Stomach smooth muscle (tissue), 2 donors: ENCODE results near the gene COA1.
"Not testable (repeated sequence)": the region's sequence is repeated elsewhere in the genome, so short reads cannot be mapped to it uniquely, and the experiment has no call there.

ENCODE experiments used
- H3K27ac ChIP-seq: one replicate; pipeline ENCODE4 v1.7.0; 2013; ENCODE audit warnings: mild to moderate bottlenecking, low read length, inconsistent platforms
- H3K27me3 ChIP-seq, 2 donors: one replicate each; pipeline ENCODE4 v1.7.0; 2013; ENCODE audit warnings: low read length in 2 of 2; ENCODE audit not compliant: insufficient read depth in 2 of 2, control insufficient read depth in 1 of 2
- H3K36me3 ChIP-seq, 2 donors: one replicate each; pipeline ENCODE4 v1.7.0; 2013; ENCODE audit warnings: low read length in 2 of 2; ENCODE audit not compliant: control insufficient read depth in 2 of 2, insufficient read depth in 2 of 2
- H3K4me1 ChIP-seq: one replicate; pipeline ENCODE4 v1.7.0; 2013; ENCODE audit warnings: low read length; ENCODE audit not compliant: control insufficient read depth, insufficient read depth
- H3K4me3 ChIP-seq, 2 donors: one replicate each; pipeline ENCODE4 v1.7.0; 2013; ENCODE audit warnings: low read length in 2 of 2
- H3K9ac ChIP-seq, 2 donors: one replicate each; pipeline ENCODE4 v1.7.0; 2013; ENCODE audit warnings: low read length in 2 of 2, mild to moderate bottlenecking in 1 of 2
- H3K9me3 ChIP-seq, 2 donors: one replicate each; pipeline ENCODE4 v1.7.0; 2013; ENCODE audit warnings: low read length in 2 of 2; ENCODE audit not compliant: control insufficient read depth in 2 of 2
- donor health status: healthy.
- donor health status: Pancreatic carcinoma.

The COA1 gene

DNA sequence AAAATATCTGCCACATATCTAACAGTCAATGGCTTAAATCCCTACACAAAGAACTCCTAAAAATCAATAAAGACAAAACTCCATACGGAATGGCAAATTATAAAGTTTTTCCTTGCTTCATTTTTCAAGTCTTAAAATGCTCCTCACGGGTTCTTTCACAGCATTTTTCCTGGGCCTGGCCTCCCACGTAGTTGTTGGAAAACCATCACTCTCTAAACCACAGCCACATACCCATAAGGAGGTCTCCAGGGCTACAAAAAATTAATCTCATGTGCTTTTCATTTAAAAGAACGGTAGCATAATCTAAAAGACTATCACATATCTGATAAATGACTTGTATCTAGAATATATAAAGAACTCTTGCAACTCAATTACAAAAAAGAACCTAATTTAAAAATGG lies 2.9 kb downstream of the COA1 start:
- Histone ChIP-seq H3K36me3 (no peaks in the 10 kb centered on the region), H3K4me1 (peaks cover 3% of the 10 kb centered on the region), H3K9me3 (no peaks in the 10 kb centered on the region), H3K9ac (no peak overlapping the region), H3K27ac (no peak overlapping the region), H3K27me3 (no peaks in the 10 kb centered on the region), H3K4me3 (no peak overlapping the region)

DNA sequence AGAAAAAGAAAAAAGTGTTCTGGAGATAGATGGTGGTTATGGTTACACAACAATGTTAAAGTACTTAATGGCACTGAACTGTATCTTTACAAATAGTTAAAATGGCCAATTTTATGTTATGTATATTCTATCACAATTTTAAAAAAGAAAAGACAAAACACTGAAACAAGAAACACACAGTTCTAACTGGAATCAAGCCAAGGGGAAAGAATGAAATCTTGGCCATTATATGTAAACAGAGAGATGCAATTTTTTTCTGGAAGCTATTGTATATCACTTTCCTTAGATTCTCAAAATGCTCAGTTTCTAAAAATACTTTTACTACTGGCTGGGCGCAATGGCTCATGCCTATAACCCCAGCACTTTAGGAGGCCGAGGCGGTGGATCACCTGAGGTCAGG lies 4.1 kb downstream of the COA1 start:
- Histone ChIP-seq H3K9ac (no peak overlapping the region), H3K27ac (no peak overlapping the region), H3K27me3 (no peaks in the 10 kb centered on the region), H3K4me3 (no peak overlapping the region), H3K36me3 (no peaks in the 10 kb centered on the region), H3K9me3 (no peaks in the 10 kb centered on the region), H3K4me1 (peaks cover 3% of the 10 kb centered on the region)

DNA sequence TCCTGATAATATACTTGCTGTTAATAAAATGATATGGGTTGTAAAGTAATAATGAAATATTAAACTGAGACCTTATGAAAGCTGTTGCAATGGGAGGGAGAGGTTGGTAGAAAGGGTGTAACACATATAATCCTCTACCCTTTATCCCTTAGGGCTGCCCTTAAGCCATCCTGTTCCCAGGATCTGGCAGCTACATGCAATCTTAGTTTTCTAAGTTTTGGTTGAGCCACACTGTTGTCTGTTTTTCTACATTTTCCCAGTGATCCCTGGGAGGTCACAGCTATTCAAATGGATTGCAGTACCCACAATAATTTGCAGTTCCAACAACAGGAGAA lies 6.3 kb downstream of the COA1 start:
- H3K27ac ChIP-seq, result no peak overlapping the region

DNA sequence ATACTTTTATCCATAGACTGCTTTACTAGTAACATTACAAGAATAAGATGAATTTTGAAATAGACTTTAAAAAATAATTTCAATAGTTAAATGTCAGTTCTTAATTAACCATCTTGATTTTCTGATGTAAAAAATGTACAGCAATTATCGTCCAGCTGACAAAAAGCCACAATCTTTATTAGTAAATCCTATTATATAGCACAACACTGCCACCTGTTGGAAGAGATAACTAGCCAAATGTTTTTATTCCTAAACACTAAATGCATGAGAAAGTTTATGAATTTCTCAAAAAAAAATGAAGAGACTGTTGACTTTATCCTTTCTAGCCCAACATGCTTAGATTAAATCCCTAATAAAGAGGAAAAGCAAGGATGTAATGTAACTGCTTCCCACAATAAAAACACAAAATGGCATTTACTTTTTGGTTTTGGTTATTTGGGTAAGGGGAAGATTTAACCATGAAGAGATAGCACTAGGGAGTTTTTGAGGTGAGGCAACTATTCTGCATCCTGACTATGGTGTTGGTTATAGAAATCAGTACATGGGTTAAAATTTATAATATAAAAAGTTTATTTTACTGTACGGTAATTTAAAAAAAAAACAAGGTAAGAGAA lies 8.0 kb downstream of the COA1 start:
- Histone ChIP-seq H3K9ac (no peak overlapping the region), H3K4me1 (no peaks in the 10 kb centered on the region), H3K27me3 (no peaks in the 10 kb centered on the region), H3K27ac (no peak overlapping the region), H3K9me3 (no peaks in the 10 kb centered on the region), H3K36me3 (no peaks in the 10 kb centered on the region), H3K4me3 (no peak overlapping the region)

More for the DNA sequence above, 6.3 kb downstream of the COA1 start:
- H3K4me3 ChIP-seq, result no peak overlapping the region
- H3K36me3 ChIP-seq, result no peaks in the 10 kb centered on the region
- H3K9me3 ChIP-seq, result no peaks in the 10 kb centered on the region
- H3K9ac ChIP-seq, result no peak overlapping the region
- H3K4me1 ChIP-seq, result no peaks in the 10 kb centered on the region
- no peaks in the 10 kb centered on the region for H3K27me3 ChIP-seq

DNA sequence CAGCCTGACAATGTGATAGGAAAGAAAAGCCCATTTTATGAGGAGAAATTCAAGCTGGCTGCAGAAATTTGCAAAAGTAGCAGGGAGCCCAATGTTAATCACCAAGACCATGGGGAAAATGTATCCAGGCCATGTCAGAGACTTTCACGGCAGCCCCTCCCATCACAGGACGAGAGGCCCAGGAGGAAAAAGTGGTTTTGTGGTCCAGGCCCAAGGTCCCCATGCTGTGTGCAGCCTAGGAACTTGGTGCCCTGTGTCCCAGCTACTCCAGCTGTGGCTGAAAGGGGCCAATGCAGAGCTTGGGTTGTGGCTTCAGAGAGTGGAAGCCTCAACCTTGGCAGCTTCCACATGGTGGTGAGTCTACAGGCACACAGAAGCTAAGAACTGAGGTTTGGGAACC lies 12.7 kb downstream of the COA1 start:
- Histone ChIP-seq H3K9ac (no peak overlapping the region), H3K4me3 (no peak overlapping the region), H3K27me3 (no peaks in the 10 kb centered on the region), H3K4me1 (no peaks in the 10 kb centered on the region), H3K27ac (no peak overlapping the region), H3K36me3 (no peaks in the 10 kb centered on the region), H3K9me3 (no peaks in the 10 kb centered on the region)

DNA sequence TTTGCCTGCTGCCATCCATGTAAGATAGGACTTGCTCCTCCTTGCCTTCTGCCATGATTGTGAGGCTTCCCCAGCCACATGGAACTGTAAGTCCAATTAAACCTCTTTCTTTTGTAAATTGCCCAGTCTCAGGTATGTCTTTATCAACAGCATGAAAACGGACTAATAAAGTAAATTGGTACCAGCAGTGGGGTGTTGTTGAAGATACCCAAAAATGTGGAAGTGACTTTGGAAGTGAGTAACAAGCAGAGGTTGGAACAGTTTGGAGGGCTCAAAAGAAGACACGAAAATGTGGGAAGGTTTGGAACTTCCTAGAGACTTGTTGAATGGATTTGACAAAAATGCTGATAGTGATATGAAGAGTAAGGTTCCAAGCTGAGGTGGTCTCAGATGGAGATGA lies 13.4 kb downstream of the COA1 start:
- not testable (repeated sequence) for H3K9me3 ChIP-seq, H3K4me1 ChIP-seq, H3K36me3 ChIP-seq, H3K4me3 ChIP-seq, H3K9ac ChIP-seq, H3K27ac ChIP-seq, H3K27me3 ChIP-seq

DNA sequence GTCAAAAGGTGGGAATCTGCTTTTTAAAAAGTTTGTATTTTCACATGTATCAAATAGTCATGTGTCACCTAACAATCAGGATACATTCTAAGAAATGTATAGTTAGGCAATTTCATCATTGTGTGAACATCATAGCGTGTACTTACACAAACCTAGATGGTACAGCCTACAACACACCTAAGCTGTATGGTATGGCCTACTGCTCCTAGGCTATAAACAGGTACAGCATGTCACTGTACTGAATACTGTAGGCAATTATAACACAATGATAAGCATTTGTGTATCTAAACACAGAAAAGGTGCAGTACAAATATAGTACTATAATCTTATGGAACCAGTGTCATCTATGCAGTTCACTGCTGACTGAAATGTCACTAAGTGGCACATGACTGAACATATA lies 17.8 kb downstream of the COA1 start:
- peaks cover 3% of the 10 kb centered on the region for H3K4me1 ChIP-seq
- no peak overlapping the region for H3K27ac ChIP-seq
- H3K36me3 ChIP-seq, result no peaks in the 10 kb centered on the region
- no peak overlapping the region for H3K4me3 ChIP-seq
- no peaks in the 10 kb centered on the region for H3K27me3 ChIP-seq
- H3K9ac ChIP-seq, result no peak overlapping the region
- no peaks in the 10 kb centered on the region for H3K9me3 ChIP-seq

DNA sequence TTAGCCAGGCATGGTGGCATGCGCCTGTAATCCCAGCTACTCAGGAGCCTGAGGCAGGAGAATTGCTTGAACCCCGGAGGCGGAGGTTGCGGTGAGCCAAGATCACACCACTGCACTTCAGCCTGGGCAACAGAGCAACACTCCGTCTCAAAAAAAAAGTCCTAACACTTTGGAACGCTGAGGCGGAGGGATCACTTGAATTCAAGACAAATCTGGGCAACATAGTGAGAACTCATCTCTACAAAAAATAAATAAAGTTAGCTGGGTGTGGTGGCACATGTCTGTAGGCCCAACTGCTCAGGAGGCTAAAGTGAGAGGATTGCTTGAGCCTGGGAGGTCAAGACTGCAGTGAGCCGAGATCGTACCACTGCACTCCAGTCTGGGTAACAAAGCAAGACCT lies 21.3 kb downstream of the COA1 start:
- not testable (repeated sequence) for H3K27ac ChIP-seq, H3K27me3 ChIP-seq, H3K4me3 ChIP-seq, H3K4me1 ChIP-seq, H3K36me3 ChIP-seq, H3K9ac ChIP-seq, H3K9me3 ChIP-seq

DNA sequence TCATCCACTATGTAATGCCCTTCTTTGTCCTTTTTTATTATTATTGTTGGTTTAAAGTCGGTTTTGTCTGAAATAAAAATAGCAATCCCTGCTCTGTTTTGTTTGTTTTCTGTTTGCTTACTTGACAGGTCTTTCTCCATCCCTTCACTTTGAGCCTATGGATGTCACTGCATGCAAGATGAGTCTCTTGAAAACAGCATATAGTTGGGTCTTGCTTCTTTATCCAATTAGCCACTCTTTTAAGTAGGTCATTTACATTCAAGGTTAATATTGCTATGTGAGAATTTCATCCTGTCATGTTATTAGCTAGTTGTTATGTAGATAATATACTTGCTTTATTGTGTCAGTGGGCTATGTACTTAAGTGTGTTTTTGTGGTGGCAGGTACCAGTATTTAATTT lies 25.8 kb downstream of the COA1 start:
- Histone ChIP-seq H3K36me3 (no peaks in the 10 kb centered on the region), H3K9me3 (no peaks in the 10 kb centered on the region), H3K9ac (no peak overlapping the region), H3K27ac (no peak overlapping the region), H3K4me3 (no peak overlapping the region), H3K4me1 (no peaks in the 10 kb centered on the region), H3K27me3 (no peaks in the 10 kb centered on the region)

DNA sequence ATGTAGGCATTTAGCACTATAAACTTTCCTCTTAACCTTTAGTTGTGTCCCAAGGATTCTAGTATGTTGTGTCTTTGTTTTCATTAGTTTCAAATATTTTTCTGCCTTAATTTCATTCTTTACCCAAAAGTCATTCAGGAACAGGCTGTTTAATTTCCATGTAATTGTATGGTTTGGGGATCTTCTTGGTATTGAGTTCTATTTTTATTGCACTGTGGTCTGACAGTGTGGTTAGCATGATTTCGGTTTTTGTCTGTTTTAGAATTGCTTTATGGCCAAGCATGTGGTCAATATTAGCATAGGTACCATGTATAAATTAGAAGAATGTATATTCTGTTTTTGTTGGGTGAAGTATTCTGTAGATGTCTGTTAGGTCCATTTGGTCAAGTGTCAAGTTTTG lies 26.3 kb downstream of the COA1 start:
- no peaks in the 10 kb centered on the region for H3K4me1 ChIP-seq
- no peaks in the 10 kb centered on the region for H3K27me3 ChIP-seq
- no peak overlapping the region for H3K4me3 ChIP-seq
- no peak overlapping the region for H3K27ac ChIP-seq
- H3K9me3 ChIP-seq, result no peaks in the 10 kb centered on the region
- no peaks in the 10 kb centered on the region for H3K36me3 ChIP-seq
- H3K9ac ChIP-seq, result no peak overlapping the region

DNA sequence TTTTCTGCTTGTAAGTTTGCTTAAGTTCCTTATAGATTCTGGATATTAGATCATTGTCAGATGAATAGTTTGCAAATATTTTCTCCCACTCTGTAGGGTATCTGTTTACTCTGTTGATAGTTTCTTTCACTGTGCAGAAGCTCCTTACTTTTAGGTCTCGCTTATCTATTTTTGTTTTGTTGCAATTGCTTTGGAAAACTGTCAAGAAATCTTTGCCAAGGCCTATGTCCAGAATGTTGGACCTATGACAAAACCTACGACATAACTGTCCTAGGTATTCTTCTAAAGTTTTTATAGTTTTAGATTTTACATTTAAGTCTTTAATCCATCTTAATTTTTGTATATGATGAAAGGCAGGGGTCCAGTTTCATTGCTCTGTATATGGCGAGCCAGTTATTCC lies 27.4 kb downstream of the COA1 start:
- Histone ChIP-seq H3K27me3 (no peaks in the 10 kb centered on the region), H3K36me3 (no peaks in the 10 kb centered on the region), H3K4me3 (no peak overlapping the region), H3K4me1 (no peaks in the 10 kb centered on the region), H3K9ac (no peak overlapping the region), H3K9me3 (no peaks in the 10 kb centered on the region), H3K27ac (no peak overlapping the region)

DNA sequence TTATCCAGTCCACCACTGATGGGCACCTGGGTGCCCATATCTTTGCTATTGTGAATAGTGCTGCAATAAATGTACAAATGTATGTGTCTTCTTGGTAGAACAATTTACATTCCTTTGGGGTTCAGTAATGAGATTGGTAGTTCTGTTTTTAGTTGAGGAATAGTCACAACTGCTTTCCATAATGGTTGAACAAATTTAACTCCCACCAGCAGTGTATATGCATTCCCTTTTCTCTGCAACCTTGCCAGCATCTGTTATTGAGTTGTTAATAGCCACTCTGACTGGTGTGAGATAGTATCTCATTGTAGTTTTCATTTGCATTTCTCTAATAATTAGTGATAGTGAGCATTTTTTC lies 27.8 kb downstream of the COA1 start:
- Histone ChIP-seq H3K4me3 (no peak overlapping the region), H3K27ac (no peak overlapping the region), H3K4me1 (no peaks in the 10 kb centered on the region), H3K9me3 (no peaks in the 10 kb centered on the region), H3K36me3 (no peaks in the 10 kb centered on the region), H3K9ac (no peak overlapping the region), H3K27me3 (no peaks in the 10 kb centered on the region)
